AG04450 (cell line): Measurements from ENCODE around the gene KLHL30. TPM values are rescaled to one million over a fixed set of nuclear protein-coding genes. Genes with fewer than 3 reads are reported as not detected.

Experiments
- CTCF ChIA-PET: fragments of 300-600, 350-600 bp; formaldehyde crosslinking; extraction: SDS; loops from one replicate; lab custom pipeline; 2022; ENCODE audit warnings: antibody characterized with exemption, inconsistent platforms; lab: Charles Lee
- POLR2A ChIA-PET: fragments of 350-600 bp; formaldehyde crosslinking; extraction: SDS; loops from one replicate; lab custom pipeline; 2021; ENCODE audit warnings: antibody characterized with exemption, inconsistent platforms; lab: Yijun Ruan, JAX
- DNase-seq: peaks from one replicate; pipeline ENCODE4 v3.0.0-alpha.2; 2011; ENCODE audit warnings: low read depth, low spot score
- H3K27ac ChIP-seq: one replicate; pipeline ENCODE4 v1.5.1; 2012; ENCODE audit warnings: low read depth, low read length, control low read depth
- H3K27me3 ChIP-seq: one replicate; pipeline ENCODE4 v1.6.0; 2012; ENCODE audit warnings: low read length; ENCODE audit not compliant: control insufficient read depth, insufficient read depth
- H3K4me3 ChIP-seq: 2 replicates; pipeline ENCODE4 v1.5.1; 2011; ENCODE audit warnings: mild to moderate bottlenecking, low read depth, low read length, control low read depth
- H3K9me3 ChIP-seq: 2 replicates; pipeline ENCODE4 v1.5.1; 2012; ENCODE audit warnings: low read length; ENCODE audit not compliant: control insufficient read depth, insufficient read depth
- CTCF ChIP-seq: IDR thresholded peaks from 2 replicates; pipeline ENCODE4 v1.5.1; 2011; ENCODE audit warnings: low read depth, low read length, control low read depth, inconsistent platforms
- polyA plus RNA-seq: library from polyadenylated mRNA; depleted of rRNA; stranded (reverse); fragments of >200 nt; gene quantifications from 2 replicates; pipeline ENCODE4 v1.2.3, GENCODE V29; 2011

KLHL30 gene
- polyA plus RNA-seq, 1 experiment = not detected

GRCh38 chr2:238139196-238140039 lies 950 bp downstream of the KLHL30 start:
- no peaks in the 10 kb centered on the region for H3K27me3 ChIP-seq
- no peak for DNase-seq
- H3K9me3 ChIP-seq = peaks cover 4% of the 10 kb centered on the region; the same call in 1 of the 2 replicates
- no peak overlapping the region for H3K27ac ChIP-seq
- ChIA-PET POLR2A (no interaction called here), CTCF (interaction anchor here (0.5 kb wide), 1 partner anchor 205 kb away, joined by 3 read pairs; no protein-coding TSS in a partner anchor)
- H3K4me3 ChIP-seq = no peak overlapping the region
- peak; percentile 36 for TF ChIP-seq CTCF

GRCh38 chr2:238140040-238140439 lies 1.6 kb downstream of the KLHL30 start:
- ChIA-PET POLR2A (no interaction called here), CTCF (no interaction called here)
- peaks cover 7% of the 10 kb centered on the region; the same call in 1 of the 2 replicates for H3K9me3 ChIP-seq
- no peak for DNase-seq
- no peak overlapping the region for H3K4me3 ChIP-seq
- TF ChIP-seq CTCF = no peak
- no peak overlapping the region for H3K27ac ChIP-seq
- no peaks in the 10 kb centered on the region for H3K27me3 ChIP-seq

- no peak for DNase-seq
- Histone ChIP-seq H3K9me3 (peaks cover 7% of the 10 kb centered on the region; the same call in 1 of the 2 replicates), H3K27ac (no peak overlapping the region), H3K4me3 (no peak overlapping the region), H3K27me3 (no peaks in the 10 kb centered on the region)
- TF ChIP-seq CTCF = no peak
- ChIA-PET CTCF (no interaction called here), POLR2A (interaction anchor here (1.5 to 1.8 kb wide), 2 partner anchors 14 to 27 kb away, joined by 3 to 5 read pairs; no protein-coding TSS in a partner anchor)
Observed at GRCh38 chr2:238140721-238141540, 2.5 kb downstream of the KLHL30 start.

GRCh38 chr2:238141541-238142318 lies 3.3 kb downstream of the KLHL30 start:
- DNase-seq = no peak
- POLR2A ChIA-PET = interaction anchor here (1.5 to 1.8 kb wide), 2 partner anchors 15 to 26 kb away, joined by 3 to 5 read pairs; no protein-coding TSS in a partner anchor
- Histone ChIP-seq H3K9me3 (peaks cover 7% of the 10 kb centered on the region; the same call in 1 of the 2 replicates), H3K4me3 (no peak overlapping the region), H3K27me3 (no peaks in the 10 kb centered on the region), H3K27ac (no peak overlapping the region)
- CTCF ChIA-PET = no interaction called here
- no peak for TF ChIP-seq CTCF
